ENCODE data around the gene RPS24. TPM values are rescaled to one million over a fixed set of nuclear protein-coding genes. Genes with fewer than 3 reads are reported as not detected.

Gene RPS24
- total and polyA plus RNA-seq, 2 of the 8 experiments (the other 6 are each of a cell fraction or from before 2014, with no cell fraction given) = 2,128 to 3,943 TPM

- TF ChIP-seq EZH2 (IDR thresholded peaks at IDR 0.05; ENCODE audit: low read depth, low read length, severe bottlenecking) (no peak), TCF12 (IDR thresholded peaks at IDR 0.05; ENCODE audit: low read depth, low read length) (no peak), CHD2 (IDR thresholded peaks at IDR 0.05; ENCODE audit: low read length) (no peak), TAF1 (IDR thresholded peaks at IDR 0.05; ENCODE audit: low read depth, low read length) (no peak), CEBPB (IDR thresholded peaks at IDR 0.05; ENCODE audit: low read depth, low read length) (no peak)
Measured at GRCh38 chr10:78013564-78013963, 20.1 kb upstream of the RPS24 start (continued).
